ENCODE data around the gene CLTC.

Gene CLTC

GRCh38 chr17:59607817-59608403, 11.8 kb upstream of the CLTC start:
- TF ChIP-seq MYC (IDR thresholded peaks at IDR 0.05; ENCODE audit: low read depth, low read length), result no peak
- no peak for TF ChIP-seq POLR2A (IDR thresholded peaks at IDR 0.05; ENCODE audit: extremely low read depth, insufficient read length)
- TF ChIP-seq MAX (IDR thresholded peaks at IDR 0.05; ENCODE audit: low read depth, low read length), result no peak
- peak; percentile 25 for TF ChIP-seq CTCF (IDR thresholded peaks at IDR 0.05; ENCODE audit: low read depth, low read length)
- peak; percentile 38 for DNase-seq (ENCODE audit: low read depth)
- H3K4me3 ChIP-seq (ENCODE audit: low read depth, low read length), result no peak overlapping the region

- DNase-seq (ENCODE audit: low read depth), result no peak
- H3K4me3 ChIP-seq (ENCODE audit: low read depth, low read length), result no peak overlapping the region
- TF ChIP-seq POLR2A (IDR thresholded peaks at IDR 0.05; ENCODE audit: extremely low read depth, insufficient read length) (no peak), CTCF (IDR thresholded peaks at IDR 0.05; ENCODE audit: low read depth, low read length) (no peak), MAX (IDR thresholded peaks at IDR 0.05; ENCODE audit: low read depth, low read length) (no peak)
Observed at GRCh38 chr17:59611503-59611902, 8.2 kb upstream of the CLTC start.

- TF ChIP-seq POLR2A (IDR thresholded peaks at IDR 0.05; ENCODE audit: extremely low read depth, insufficient read length), result no peak
- TF ChIP-seq MYC (IDR thresholded peaks at IDR 0.05; ENCODE audit: low read depth, low read length), result no peak
- no peak for DNase-seq (ENCODE audit: low read depth)
- no peak overlapping the region for H3K4me3 ChIP-seq (ENCODE audit: low read depth, low read length)
Observed at GRCh38 chr17:59616253-59616920, 3.3 kb upstream of the CLTC start.

GRCh38 chr17:59617156-59617732, 2.5 kb upstream of the CLTC start:
- DNase-seq (ENCODE audit: low read depth), result peak; percentile 7
- TF ChIP-seq MYC (IDR thresholded peaks at IDR 0.05; ENCODE audit: low read depth, low read length), result no peak
- no peak for TF ChIP-seq CTCF (IDR thresholded peaks at IDR 0.05; ENCODE audit: low read depth, low read length)
- no peak for TF ChIP-seq POLR2A (IDR thresholded peaks at IDR 0.05; ENCODE audit: extremely low read depth, insufficient read length)
- no peak for TF ChIP-seq MAX (IDR thresholded peaks at IDR 0.05; ENCODE audit: low read depth, low read length)
- H3K4me3 ChIP-seq (ENCODE audit: low read depth, low read length), result peak overlapping the region; percentile 98

- peak overlapping the region; percentile 98 for H3K4me3 ChIP-seq (ENCODE audit: low read depth, low read length)
- DNase-seq (ENCODE audit: low read depth), result no peak
- TF ChIP-seq CTCF (IDR thresholded peaks at IDR 0.05; ENCODE audit: low read depth, low read length), result no peak
- peak; percentile 60 for TF ChIP-seq POLR2A (IDR thresholded peaks at IDR 0.05; ENCODE audit: extremely low read depth, insufficient read length)
Observed at GRCh38 chr17:59619035-59619297, 729 bp upstream of the CLTC start.

- no peak for DNase-seq (ENCODE audit: low read depth)
- TF ChIP-seq MYC (IDR thresholded peaks at IDR 0.05; ENCODE audit: low read depth, low read length), result no peak
- TF ChIP-seq POLR2A (IDR thresholded peaks at IDR 0.05; ENCODE audit: extremely low read depth, insufficient read length), result no peak
- TF ChIP-seq MAX (IDR thresholded peaks at IDR 0.05; ENCODE audit: low read depth, low read length), result no peak
- no peak for TF ChIP-seq CTCF (IDR thresholded peaks at IDR 0.05; ENCODE audit: low read depth, low read length)
- H3K4me3 ChIP-seq (ENCODE audit: low read depth, low read length), result peak overlapping the region; percentile 98
Observed at GRCh38 chr17:59620064-59620359, 317 bp downstream of the CLTC start.

All from NB4 (cell line).